B cell (primary cell): ENCODE results near the gene ATP11A.

Experiments used
- EZH2 ChIP-seq: IDR thresholded peaks from 2 replicates; pipeline ENCODE4 v1.6.1; 2012; ENCODE audit warnings: borderline replicate concordance, low read depth, mild to moderate bottlenecking, moderate library complexity, low read length; ENCODE audit not compliant: insufficient read depth, poor library complexity, severe bottlenecking
- TF ChIP-seq, protein P1 (sequence below): fragments of 200-600 bp; IDR thresholded peaks from one replicate; pipeline ENCODE4 v1.8.0; 2022; ENCODE audit warnings: antibody characterized with exemption, mild to moderate bottlenecking

DNA sequence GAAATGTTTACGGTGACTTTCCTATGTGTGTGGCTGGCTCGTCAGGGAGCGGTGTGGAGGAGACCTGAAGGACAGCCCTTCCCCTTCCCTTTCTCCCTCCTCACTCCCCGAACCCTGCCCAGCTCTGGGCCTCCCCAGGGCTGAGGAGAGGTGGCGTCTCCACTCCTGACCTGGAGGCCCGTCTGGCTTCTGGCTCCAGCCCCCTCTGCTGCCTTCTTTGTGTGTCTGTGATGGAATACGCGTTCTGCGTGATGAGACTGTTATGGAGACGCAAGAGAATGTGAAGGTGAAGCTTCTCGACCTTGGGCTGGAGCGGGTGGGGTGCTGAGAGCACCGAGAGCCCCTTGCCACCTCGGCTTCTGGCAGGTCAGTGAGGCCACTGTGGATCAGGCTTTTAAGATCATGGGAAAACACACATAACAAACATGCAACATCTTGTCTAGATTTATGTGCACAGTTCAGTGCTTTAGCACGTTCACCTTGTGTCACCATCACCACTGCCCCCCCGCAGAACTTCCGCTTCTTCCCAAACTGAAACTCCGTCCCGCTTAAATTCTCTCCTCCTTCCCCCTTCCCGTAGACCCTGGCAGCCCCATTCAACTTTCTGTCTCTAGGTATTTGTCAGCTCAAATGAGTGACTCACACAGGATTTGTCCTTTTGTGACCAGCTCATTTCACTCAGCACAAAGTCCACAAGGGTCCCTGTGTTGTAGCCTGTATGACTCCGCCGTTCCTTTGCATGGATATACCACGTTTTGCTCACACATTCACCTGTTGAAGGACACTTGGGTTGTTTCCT, 24.7 kb downstream of the ATP11A start:
- TF ChIP-seq, protein P1, sequence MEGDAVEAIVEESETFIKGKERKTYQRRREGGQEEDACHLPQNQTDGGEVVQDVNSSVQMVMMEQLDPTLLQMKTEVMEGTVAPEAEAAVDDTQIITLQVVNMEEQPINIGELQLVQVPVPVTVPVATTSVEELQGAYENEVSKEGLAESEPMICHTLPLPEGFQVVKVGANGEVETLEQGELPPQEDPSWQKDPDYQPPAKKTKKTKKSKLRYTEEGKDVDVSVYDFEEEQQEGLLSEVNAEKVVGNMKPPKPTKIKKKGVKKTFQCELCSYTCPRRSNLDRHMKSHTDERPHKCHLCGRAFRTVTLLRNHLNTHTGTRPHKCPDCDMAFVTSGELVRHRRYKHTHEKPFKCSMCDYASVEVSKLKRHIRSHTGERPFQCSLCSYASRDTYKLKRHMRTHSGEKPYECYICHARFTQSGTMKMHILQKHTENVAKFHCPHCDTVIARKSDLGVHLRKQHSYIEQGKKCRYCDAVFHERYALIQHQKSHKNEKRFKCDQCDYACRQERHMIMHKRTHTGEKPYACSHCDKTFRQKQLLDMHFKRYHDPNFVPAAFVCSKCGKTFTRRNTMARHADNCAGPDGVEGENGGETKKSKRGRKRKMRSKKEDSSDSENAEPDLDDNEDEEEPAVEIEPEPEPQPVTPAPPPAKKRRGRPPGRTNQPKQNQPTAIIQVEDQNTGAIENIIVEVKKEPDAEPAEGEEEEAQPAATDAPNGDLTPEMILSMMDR: no peak
- TF ChIP-seq EZH2: no peak
